PC-3 (cell line): Measurements from ENCODE around the gene ZAP70.

Source experiments
- EZH2 ChIP-seq: fragments of 300-600 bp; sonication (generic); IDR thresholded peaks from one replicate; pipeline ENCODE4 v1.6.1; 2017; ENCODE audit warnings: antibody characterized with exemption, mild to moderate bottlenecking, low read length; ENCODE audit not compliant: unreplicated experiment
- EZH2phosphoT487 ChIP-seq: fragments of 300-600 bp; sonication (generic); IDR thresholded peaks from 2 replicates; pipeline ENCODE4 v1.6.1; 2018; ENCODE audit warnings: mild to moderate bottlenecking, antibody characterized with exemption, low read length, borderline replicate concordance
- TF ChIP-seq, protein P1 (sequence below): fragments of 300-600 bp; sonication (generic); conservative IDR thresholded peaks from 2 replicates; pipeline ENCODE4 v1.5.1; 2017; ENCODE audit warnings: antibody characterized with exemption, low read depth, mild to moderate bottlenecking, low read length

GRCh38 chr2:97698530-97698929 lies 14.8 kb upstream of the ZAP70 start:
- TF ChIP-seq, protein P1, sequence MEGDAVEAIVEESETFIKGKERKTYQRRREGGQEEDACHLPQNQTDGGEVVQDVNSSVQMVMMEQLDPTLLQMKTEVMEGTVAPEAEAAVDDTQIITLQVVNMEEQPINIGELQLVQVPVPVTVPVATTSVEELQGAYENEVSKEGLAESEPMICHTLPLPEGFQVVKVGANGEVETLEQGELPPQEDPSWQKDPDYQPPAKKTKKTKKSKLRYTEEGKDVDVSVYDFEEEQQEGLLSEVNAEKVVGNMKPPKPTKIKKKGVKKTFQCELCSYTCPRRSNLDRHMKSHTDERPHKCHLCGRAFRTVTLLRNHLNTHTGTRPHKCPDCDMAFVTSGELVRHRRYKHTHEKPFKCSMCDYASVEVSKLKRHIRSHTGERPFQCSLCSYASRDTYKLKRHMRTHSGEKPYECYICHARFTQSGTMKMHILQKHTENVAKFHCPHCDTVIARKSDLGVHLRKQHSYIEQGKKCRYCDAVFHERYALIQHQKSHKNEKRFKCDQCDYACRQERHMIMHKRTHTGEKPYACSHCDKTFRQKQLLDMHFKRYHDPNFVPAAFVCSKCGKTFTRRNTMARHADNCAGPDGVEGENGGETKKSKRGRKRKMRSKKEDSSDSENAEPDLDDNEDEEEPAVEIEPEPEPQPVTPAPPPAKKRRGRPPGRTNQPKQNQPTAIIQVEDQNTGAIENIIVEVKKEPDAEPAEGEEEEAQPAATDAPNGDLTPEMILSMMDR, result no peak
- no peak for TF ChIP-seq EZH2
- no peak for TF ChIP-seq EZH2phosphoT487
